Left colon (tissue), 2 donors: ENCODE data around the gene THOP1. TPM values are rescaled to one million over a fixed set of nuclear protein-coding genes. Genes with fewer than 3 reads are reported as not detected.

Experiments
- total RNA-seq, 2 donors: library from RNA; stranded (reverse); fragmentation: NEBNext Ultra II Directional; extraction: Animal tissue kit (Norgen Biotek cat#: 25700); gene quantifications; one replicate each; pipeline ENCODE4 v1.2.1, GENCODE V29; 2021
- donor health status: DM: no; HTN: no; CAD: no.
- donor health status: DM: yes; HTN: yes; CAD: no.

Gene THOP1
- total RNA-seq, 2 donors from 2014 or later = 43.6 to 46.0 TPM

Other genes starting within 250 kb of the THOP1 start
- 1 to 10 TPM; 1.4 to 5.3 TPM for gene GNG7, start 82.8 kb upstream of the THOP1 start, total RNA-seq
- gene DIRAS1, start 64.1 kb upstream of the THOP1 start, total RNA-seq = 1 to 10 TPM in 1 of 2 donors, under 1 TPM in 1; 0.52 to 1.1 TPM
- 10 to 100 TPM; 21.6 to 24.9 TPM for gene SLC39A3, start 45.5 kb upstream of the THOP1 start, total RNA-seq
- 10 to 100 TPM; 39.6 to 52.3 TPM for gene SGTA, start 2.2 kb upstream of the THOP1 start, total RNA-seq
- 1 to 10 TPM; 4.1 to 4.3 TPM for gene ZNF554, start 34.4 kb downstream of the THOP1 start, total RNA-seq
- gene ZNF555, start 56.0 kb downstream of the THOP1 start, total RNA-seq = 1 to 10 TPM; 5.2 to 5.5 TPM
- gene ZNF556, start 81.8 kb downstream of the THOP1 start, total RNA-seq = under 1 TPM in 1 of 2 donors, not detected in 1; 0.12 TPM
- 10 to 100 TPM; 17.4 to 19.1 TPM for gene ZNF57, start 115.4 kb downstream of the THOP1 start, total RNA-seq
- 1 to 10 TPM; 4.5 to 4.6 TPM for gene ZNF77, start 159.5 kb downstream of the THOP1 start, total RNA-seq
- 1 to 10 TPM; 2.2 to 2.6 TPM for gene TLE6, start 192.1 kb downstream of the THOP1 start, total RNA-seq
- gene TLE2, start 243.8 kb downstream of the THOP1 start, total RNA-seq = 10 to 100 TPM; 32.9 to 47.9 TPM